Hematopoietic multipotent progenitor cell treated with erythropoietin and hydrocortisone succinate and interleukin-3 and kit ligand, for 8 days (in vitro differentiated cells): ENCODE measurements around the gene PRELID1.

Experiments
- DNase-seq: peaks from one replicate; pipeline ENCODE4 v3.0.0-alpha.2; 2015

PRELID1 gene

GRCh38 chr5:177314376-177315342 lies 11.1 kb downstream of the PRELID1 start:
- no peak for DNase-seq

GRCh38 chr5:177315411-177315810 lies 11.8 kb downstream of the PRELID1 start:
- no peak for DNase-seq

GRCh38 chr5:177316005-177316404 lies 12.4 kb downstream of the PRELID1 start:
- DNase-seq = peak; percentile 47

- peak; percentile 85 for DNase-seq
These were observed 14.4 kb downstream of the PRELID1 start for GRCh38 chr5:177317959-177318377.

GRCh38 chr5:177319913-177320588 lies 16.5 kb downstream of the PRELID1 start:
- DNase-seq = no peak

- no peak for DNase-seq
These were observed 17.3 kb downstream of the PRELID1 start for GRCh38 chr5:177320879-177321278.

- no peak for DNase-seq
These were observed 22.3 kb downstream of the PRELID1 start for GRCh38 chr5:177325868-177326381.

- peak; percentile 37 for DNase-seq
These were observed 24.2 kb downstream of the PRELID1 start for GRCh38 chr5:177327539-177328522.

- no peak for DNase-seq
These were observed 25.1 kb downstream of the PRELID1 start for GRCh38 chr5:177328545-177329231.

- no peak for DNase-seq
These were observed 26.3 kb downstream of the PRELID1 start for GRCh38 chr5:177329883-177330282.

GRCh38 chr5:177330991-177331842 lies 27.6 kb downstream of the PRELID1 start:
- DNase-seq = no peak

- DNase-seq = no peak
These were observed 28.7 kb downstream of the PRELID1 start for GRCh38 chr5:177332031-177332895.

- no peak for DNase-seq
These were observed 29.3 kb downstream of the PRELID1 start for GRCh38 chr5:177332896-177333260.

GRCh38 chr5:177333420-177334154 lies 30.0 kb downstream of the PRELID1 start:
- no peak for DNase-seq

- DNase-seq = no peak
These were observed 30.6 kb downstream of the PRELID1 start for GRCh38 chr5:177334155-177334551.

GRCh38 chr5:177334781-177335700 lies 31.4 kb downstream of the PRELID1 start:
- no peak for DNase-seq

- DNase-seq = no peak
These were observed 32.1 kb downstream of the PRELID1 start for GRCh38 chr5:177335701-177336065.

- peak; percentile 73 for DNase-seq
These were observed 32.5 kb downstream of the PRELID1 start for GRCh38 chr5:177336112-177336511.
